HG03457 (cell line): Measurements from ENCODE around the gene ORAI3.
A peak's percentile ranks its signal among the peaks of the same experiment; 100 is the strongest.

Experiments used
- ATAC-seq: cut with Tn5 transposase; IDR thresholded peaks from one replicate; pipeline ENCODE4 v1.9.1; 2021; ENCODE audit warnings: moderate number of reproducible peaks; ENCODE audit not compliant: unreplicated experiment

ORAI3 gene

DNA sequence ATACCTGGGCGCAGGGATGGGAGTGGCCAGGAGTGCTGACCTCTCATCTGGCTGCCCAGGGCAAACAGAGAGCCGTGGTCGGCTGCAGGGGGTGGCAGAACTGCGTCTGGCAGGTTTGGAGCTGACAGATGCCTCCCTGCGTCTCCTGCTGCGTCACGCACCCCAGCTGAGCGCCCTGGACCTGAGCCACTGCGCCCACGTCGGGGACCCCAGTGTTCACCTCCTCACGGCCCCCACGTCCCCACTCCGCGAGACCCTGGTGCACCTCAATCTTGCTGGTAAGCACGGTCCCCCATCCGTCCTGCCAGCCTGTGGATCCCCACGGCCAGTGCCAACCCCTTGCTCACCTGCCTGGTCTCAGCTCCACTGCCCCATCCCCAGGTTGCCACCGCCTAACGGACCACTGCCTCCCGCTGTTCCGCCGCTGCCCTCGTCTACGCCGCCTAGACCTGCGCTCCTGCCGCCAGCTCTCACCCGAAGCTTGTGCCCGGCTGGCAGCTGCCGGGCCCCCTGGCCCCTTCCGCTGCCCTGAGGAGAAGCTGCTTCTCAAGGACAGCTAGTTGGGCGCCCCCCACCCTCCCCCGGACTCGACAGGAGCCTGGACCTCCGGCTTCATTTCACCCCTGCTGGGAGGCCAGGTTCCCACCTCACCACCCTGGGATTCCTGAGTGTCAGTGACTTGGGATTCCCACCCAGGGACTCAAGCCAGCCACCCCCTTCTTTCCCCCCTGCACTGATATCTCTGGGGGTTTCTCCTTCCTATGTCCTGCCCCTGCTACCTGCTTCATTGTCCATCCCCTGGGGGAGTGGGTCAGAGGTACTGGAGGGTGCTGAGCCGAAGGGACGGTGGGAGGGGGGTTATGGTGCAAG lies 2.0 kb upstream of the ORAI3 start:
- no peak for ATAC-seq

DNA sequence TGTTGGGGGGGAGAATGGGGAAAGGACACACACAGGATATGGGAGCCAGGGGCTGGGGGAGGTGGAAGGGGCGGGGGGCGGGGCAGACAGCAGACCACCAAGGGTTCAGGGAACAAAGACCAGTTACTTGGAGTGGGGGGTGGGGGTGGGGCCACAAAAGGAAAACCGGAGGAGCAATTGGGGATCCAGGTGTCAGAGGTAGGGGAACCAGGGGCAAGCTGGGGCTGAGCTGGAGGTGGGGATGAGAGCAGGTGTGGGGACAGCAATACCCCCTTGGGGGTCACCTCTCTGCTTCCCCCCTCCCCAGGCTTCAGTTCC lies 1.4 kb upstream of the ORAI3 start:
- ATAC-seq = no peak

DNA sequence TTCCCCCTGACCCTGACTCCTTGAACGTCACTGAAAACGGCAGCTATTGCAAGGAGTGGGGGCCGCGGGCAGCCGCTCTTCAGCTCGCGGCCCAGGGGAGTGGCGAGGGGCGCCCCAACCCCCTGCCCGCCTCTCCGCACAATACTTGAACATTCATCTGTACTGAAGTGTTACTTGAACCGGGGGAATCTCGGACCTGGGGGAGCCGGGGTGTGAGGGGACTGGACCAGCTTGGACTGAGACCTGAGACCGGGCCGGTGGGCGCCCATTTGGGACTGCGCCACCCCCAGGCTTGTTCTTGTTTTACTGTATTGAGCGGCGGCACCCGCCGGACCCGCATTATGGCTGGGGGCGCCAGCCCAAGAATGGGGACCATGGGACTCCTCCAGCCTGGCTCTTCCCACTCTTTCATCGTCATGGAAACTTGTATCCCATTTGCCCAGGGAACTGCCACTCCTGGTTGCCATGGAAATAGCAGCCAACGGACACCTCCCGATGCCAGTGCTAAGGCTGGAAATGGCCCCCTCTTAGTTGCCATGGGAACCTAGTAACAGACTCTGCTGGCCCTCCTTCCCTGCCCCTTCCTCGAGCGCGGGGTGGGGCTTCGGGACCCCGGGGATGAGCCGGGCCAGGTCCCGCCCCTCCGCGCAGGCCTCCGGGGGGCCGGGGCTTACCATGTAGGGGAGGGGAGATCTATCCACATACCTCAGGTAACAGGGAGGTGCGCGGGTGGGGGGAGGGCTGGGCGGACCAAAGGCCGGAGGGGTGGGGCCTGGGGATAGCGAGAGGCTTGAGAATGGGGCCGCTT lies 805 bp upstream of the ORAI3 start:
- no peak for ATAC-seq

DNA sequence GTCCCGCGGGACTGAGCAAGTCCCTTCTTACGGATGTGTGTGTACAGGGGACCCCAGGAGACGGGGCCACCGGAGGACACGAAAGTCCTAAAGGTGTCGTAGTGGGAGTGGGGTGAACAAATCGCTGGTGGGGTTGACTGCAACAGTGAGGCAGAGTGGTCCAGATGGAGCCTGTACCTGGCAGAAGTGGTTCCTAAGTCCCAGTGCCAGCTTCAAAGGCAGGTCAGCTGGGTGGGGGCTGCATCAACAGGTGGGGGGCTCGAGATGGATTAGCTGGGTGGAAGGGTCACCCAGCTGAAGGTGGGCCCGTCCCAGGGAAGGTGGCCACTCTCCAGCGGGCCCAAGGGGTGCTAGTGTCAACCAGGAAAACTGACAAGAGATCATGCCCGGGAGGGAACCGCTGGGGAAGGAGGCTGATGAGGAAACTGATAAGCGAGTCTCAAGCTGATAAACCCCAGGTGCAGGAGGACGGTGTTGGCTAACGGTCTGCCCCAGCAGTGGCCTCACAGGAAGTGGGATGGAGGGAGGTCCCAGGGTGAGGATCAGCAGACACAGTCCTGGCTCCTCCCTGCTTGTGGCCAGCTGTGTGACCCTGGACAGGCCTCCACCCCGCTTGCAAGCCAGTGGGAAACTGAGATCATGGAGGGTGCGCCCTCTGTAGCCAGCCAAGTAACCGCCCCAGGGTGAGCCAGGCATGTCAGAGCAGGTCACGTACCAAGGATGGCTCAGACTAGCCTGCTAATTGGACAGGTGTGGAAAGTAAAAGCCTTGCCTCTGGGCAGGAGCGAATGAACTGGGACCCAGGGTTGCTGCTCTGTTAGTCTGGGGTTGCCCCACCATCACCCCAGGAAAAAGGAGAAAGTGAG lies 1.0 kb downstream of the ORAI3 start:
- no peak for ATAC-seq

DNA sequence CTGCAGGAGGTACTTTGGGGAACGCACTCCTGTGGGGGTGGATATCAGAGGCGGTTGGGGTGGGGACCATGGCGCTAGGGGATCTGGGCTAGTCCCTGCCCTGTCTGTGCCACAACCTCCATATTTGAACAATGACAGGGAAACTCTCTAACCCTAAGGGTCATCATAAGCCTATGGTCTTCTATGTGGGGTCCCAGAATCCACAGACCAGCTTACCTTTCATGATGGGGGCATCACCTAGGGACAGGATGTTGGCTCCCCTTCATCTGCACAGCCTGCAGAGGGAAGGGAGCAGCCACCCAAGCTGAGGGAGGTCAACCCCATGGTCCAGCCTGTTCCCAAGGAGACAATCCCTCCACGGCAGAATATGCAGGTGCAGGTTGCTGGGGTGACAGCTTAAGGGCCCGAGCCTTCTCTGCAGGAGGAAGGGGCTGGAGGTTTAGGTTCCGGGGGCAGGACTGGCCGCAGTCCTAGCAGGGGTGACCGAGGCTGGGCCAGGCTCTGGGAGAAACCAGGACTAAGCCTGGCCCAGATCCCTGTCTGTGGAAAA lies 1.7 kb downstream of the ORAI3 start:
- no peak for ATAC-seq

DNA sequence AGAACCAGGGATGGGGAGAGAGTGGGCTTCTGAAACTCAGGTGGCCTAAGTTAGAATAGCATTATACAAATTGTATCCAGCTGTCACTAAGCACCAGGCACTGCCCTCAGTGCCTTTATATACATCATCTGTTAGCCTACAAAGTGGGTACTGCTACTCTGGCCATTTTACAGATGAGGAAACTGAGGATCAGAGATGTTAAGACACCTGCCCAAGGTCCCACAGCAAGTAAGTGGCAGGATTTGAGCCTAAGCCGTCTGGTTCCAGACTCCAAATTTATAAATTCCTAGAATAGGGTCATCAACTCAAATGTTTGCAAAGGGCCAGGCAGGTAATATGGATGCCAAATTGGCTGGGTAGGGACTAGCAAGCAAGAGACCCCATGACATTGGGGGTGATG lies 2.3 kb downstream of the ORAI3 start:
- no peak for ATAC-seq

DNA sequence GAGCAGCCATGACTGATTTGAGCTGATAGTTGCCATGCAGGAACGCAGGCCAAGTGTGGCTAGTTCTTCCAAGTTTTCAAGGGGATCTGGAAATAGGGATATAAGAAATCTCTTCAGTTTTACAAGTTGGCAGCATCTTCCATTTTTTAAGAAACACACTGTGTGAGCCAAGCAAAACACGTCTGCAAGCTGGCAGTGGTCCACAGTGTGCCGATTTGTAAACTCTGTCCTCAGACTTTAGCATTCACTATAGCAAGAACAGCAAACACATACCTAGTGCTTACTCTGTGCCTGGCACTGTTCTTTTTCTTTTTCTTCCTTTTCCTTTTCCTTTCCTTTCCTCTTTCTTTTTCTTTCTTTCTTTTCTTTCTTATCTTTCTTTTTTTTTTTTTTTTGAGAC lies 2.9 kb downstream of the ORAI3 start:
- no peak for ATAC-seq

DNA sequence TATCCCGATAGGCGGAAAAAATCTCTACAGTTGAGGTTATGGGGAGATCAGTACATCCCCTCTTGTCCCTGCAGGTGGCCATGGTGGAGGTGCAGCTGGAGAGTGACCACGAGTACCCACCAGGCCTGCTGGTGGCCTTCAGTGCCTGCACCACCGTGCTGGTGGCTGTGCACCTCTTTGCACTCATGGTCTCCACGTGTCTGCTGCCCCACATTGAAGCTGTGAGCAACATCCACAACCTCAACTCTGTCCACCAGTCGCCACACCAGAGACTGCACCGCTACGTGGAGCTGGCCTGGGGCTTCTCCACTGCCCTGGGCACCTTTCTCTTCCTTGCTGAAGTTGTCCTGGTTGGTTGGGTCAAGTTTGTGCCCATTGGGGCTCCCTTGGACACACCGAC lies 4.2 kb downstream of the ORAI3 start:
- ATAC-seq = no peak

DNA sequence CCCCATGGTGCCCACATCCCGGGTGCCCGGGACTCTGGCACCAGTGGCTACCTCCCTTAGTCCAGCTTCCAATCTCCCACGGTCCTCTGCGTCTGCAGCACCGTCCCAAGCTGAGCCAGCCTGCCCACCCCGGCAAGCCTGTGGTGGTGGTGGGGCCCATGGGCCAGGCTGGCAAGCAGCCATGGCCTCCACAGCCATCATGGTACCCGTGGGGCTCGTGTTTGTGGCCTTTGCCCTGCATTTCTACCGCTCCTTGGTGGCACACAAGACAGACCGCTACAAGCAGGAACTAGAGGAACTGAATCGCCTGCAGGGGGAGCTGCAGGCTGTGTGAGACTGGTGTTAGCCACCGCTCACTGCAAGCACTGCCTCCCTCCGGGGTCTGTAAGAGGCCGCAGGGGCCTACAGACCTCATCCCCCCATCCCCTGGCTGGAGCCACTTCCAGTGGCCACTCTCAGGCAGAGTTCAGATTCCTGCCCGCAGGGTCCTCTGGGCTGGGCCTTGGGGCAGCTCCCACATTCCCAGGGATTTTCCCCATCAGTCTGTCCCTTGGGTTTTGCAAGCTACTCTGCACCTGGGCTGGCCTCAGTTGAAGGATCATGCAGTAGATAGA lies 4.8 kb downstream of the ORAI3 start:
- no peak for ATAC-seq

DNA sequence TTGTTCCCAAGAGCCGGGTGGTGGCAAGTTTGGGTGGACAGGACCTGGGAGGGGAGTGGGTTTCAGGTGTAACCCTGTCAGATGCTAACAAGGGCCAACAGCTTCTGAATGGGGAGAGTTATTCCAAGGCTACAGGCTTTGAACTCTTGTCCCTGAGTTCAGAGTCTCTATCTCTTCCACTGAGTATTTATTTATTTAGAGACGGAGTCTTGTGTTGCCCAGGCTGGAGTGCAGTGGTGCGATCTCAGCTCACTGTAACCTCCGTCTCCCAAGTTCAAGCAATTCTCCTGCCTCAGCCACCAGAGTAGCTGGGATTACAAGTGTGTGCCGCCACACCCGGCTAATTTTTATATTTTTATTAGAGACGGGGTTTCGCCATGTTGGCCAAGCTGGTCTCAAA lies 6.1 kb downstream of the ORAI3 start:
- ATAC-seq = no peak

DNA sequence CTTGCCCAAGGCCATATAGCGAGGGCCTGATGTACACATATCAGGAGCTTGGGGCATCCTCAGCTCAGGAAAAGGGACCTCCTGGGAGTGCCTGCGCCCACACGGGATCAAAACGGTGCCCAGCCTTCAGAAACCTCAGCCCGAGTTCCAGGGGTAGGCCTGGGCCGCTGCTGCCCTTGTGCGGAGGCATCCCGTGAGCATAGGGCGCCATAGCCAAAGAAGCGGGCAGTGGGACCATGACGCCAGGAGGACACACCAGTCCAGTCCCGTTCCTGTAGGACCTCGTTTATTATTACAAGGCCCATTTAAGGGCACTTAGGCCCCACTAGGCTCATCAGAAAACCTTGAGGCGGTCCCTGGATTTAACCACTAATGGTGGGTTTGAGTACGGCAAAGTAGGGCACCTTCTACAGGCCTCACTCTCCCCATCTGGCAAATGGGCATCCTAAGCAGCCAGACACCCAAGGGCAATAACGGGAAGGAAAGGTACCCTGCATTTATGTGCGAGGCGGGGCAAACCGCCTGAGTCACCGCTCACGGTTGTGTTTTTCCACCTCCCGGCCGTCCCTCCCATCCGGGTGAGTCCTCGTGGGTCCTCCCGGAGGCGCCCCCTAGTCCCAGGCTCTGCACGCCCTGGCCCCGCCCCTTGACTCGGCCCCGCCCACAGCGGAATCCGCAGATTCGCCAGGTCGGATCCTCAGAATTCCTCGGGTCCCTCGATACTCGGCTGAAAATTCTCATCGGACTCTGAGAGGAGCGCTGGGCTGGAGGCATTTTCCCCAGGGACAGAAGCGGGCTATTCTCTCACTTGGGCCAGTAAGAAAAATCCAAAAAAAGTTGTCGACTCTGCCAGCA lies 8.0 kb downstream of the ORAI3 start:
- ATAC-seq = peak; percentile 26

DNA sequence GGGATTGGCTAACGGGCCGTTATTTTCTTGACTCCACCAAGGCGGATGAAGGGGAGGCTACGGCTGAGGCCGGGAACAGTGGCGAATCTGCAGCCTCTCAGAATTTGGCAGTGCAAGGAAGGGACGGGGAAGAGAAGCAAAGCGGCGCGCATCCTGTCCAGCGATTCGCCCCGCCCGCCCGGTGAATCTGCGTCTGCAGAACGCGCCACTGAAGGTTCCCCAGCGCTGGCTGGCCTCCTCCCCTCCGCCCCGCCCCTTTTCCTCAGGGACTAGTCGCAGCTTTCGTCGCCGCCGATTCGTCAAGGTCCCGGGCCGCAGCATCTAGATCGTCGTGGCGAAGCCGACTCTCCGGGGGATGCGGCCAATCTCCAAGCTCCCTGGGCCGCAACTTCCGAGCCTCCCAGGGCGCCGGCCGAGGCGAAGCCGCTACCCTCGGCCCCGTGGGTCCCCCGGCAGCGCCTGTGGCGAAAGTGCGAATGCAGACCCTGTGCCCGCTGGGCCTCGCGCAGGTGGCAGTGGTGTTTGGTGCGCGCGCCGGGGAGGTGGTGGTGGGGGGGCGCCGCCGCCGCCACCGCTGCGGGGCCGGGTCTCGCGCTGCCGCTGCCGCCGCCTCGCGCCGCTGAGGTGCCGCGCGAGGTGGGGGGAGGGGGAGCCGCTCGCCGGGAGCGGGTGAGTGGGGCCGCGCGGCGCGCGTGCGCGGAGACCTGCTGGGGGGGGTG lies 8.7 kb downstream of the ORAI3 start, which contains the start of gene SETD1A:
TSS of gene SETD1A (plus strand) at position 299 of the 719 bp plus-strand sequence. CDS start 978 bp downstream, outside the sequence.
- ATAC-seq = peak; percentile 46

DNA sequence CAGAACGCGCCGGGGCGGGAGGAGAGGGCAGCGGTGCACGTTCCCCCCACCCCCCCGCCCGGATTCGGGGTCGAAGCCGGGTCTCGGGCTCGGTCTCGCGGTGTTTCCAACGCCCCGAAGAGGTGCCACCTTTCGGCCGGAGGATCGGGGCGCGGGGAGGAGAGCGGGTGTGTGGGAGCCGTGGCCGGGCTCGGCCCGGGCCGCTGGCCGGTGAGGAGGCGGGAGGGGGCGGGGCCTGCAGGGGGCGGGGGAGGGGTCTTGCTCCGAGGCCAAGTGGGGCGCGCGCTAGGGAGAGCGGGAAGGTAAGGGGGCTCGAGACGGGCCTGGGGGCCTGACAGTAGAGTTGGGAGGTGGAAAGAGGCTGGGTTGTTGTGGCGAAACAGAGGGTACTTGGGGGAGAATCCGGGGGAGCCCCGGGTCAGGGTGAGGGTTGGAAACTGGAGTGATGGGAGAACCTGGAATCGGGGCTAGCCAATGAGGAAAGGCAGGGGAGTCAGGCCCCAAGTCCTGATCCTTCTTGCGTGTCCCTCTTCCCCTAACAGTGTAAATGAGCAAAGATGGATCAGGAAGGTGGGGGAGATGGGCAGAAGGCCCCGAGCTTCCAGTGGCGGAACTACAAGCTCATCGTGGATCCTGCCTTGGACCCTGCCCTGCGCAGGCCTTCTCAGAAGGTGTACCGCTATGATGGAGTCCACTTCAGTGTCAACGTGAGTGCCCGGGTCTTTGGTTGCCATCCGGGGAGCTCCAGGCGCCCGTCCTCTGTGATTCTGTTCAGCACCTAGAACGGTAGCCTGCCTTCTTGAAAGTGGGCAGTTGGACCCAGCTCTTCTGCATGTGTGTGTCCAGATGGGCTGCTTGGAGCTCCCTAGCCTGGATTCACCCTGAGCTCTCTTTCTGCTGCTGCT lies 9.6 kb downstream of the ORAI3 start:
- no peak for ATAC-seq

DNA sequence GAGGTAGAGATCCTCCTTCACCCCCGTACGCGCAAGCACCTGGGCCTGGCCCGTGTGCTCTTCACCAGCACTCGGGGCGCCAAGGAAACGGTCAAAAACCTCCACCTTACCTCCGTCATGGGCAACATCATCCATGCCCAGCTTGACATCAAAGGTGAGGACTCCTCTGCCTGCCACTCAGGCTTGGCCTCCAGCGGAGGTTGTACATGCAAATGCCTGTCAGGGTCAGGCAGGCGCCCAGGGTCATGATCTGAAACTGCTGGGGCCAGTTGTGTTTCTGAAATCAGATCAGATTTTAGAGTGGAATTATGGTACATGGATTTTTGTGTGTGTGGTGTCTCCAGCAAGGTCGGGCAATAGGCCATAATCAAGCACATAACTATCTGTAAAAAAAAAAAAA lies 12.5 kb downstream of the ORAI3 start:
- no peak for ATAC-seq

DNA sequence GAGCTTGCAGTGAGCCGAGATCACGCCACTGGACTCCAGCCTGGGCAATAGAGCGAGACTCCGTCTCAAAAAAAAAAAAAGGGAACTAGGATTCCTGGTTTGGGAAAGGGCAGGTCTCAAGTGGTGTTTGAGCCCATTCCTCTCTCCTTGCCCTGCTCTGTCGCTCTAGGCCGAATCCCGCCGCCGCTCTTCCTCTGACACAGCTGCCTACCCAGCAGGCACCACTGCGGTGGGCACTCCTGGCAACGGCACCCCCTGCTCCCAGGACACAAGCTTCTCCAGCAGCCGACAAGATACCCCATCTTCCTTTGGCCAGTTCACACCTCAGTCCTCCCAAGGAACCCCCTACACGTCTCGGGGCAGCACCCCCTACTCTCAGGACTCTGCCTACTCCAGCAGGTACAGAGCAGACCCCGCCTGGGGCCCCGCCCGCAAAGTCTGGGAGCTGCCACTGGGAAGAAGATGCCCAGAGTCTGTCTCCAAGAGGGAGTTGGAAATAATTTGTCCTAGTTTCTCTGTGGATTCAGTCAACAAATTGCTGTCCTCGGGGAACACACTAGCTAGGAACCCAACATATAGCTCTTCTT lies 15.2 kb downstream of the ORAI3 start:
- ATAC-seq = no peak

DNA sequence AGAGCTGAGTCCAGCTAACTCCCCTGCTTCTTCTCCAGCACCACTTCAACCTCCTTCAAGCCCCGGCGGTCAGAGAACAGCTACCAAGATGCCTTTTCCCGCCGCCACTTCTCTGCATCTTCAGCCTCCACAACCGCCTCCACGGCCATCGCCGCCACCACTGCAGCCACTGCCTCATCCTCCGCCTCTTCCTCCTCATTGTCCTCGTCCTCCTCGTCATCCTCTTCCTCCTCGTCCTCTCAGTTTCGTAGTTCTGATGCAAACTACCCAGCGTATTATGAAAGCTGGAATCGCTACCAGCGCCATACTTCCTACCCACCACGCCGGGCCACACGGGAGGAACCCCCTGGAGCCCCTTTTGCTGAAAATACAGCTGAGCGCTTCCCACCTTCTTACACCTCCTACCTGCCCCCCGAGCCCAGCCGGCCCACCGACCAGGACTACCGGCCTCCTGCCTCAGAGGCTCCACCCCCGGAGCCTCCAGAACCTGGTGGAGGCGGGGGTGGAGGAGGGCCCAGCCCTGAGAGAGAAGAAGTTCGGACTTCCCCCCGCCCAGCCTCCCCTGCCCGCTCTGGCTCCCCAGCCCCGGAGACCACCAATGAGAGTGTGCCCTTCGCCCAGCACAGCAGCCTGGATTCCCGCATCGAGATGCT lies 15.8 kb downstream of the ORAI3 start:
- no peak for ATAC-seq

DNA sequence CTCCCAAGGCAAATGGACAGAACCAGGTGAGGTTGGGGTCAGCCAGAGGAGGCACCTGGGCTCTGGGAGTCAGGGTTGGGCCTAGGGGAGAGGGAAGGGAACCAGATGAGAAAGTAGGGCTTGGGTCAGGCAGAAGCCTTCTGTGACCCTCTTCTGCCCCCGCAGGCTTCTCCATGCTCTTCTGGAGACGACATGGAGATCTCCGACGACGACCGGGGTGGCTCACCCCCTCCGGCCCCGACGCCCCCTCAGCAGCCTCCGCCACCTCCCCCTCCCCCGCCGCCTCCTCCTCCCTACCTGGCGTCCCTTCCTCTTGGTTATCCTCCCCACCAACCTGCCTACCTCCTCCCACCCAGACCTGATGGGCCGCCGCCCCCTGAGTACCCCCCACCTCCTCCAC lies 16.6 kb downstream of the ORAI3 start:
- ATAC-seq = no peak
